H9 (cell line): ENCODE data around the gene ALOX5AP. TPM values are rescaled to one million over a fixed set of nuclear protein-coding genes. Genes with fewer than 3 reads are reported as not detected.

Source experiments
- DNase-seq: peaks from one replicate; pipeline ENCODE4 v3.0.0-alpha.2; 2017
- H2AFZ ChIP-seq: one replicate; pipeline ENCODE4 v1.6.1; 2013; ENCODE audit warnings: mild to moderate bottlenecking, low read length, control low read depth, moderate library complexity
- H2AK5ac ChIP-seq: 2 replicates; pipeline ENCODE4 v1.6.1; 2013; ENCODE audit warnings: low read length, control low read depth, mixed read lengths; ENCODE audit not compliant: insufficient read length
- H2BK120ac ChIP-seq: one replicate; pipeline ENCODE4 v1.6.1; 2013; ENCODE audit warnings: low read depth, mild to moderate bottlenecking, low read length, control low read depth, inconsistent platforms; ENCODE audit not compliant: poor library complexity, severe bottlenecking
- H2BK12ac ChIP-seq: 2 replicates; pipeline ENCODE4 v1.6.1; 2013; ENCODE audit warnings: low read length, control low read depth, mixed read lengths, low read depth; ENCODE audit not compliant: insufficient read length
- H2BK15ac ChIP-seq: 2 replicates; pipeline ENCODE4 v1.6.1; 2013; ENCODE audit warnings: low read depth, low read length, control low read depth
- H2BK20ac ChIP-seq: one replicate; pipeline ENCODE4 v1.6.1; 2013; ENCODE audit warnings: low read depth, mild to moderate bottlenecking, low read length, control low read depth, inconsistent platforms; ENCODE audit not compliant: poor library complexity, severe bottlenecking
- H2BK5ac ChIP-seq: 2 replicates; pipeline ENCODE4 v1.6.1; 2013; ENCODE audit warnings: low read length, control low read depth, mixed read lengths; ENCODE audit not compliant: insufficient read length
- H3K14ac ChIP-seq: 2 replicates; pipeline ENCODE4 v1.6.1; 2013; ENCODE audit warnings: low read length, control low read depth; ENCODE audit not compliant: insufficient read depth
- H3K18ac ChIP-seq: 2 replicates; pipeline ENCODE4 v1.6.1; 2013; ENCODE audit warnings: low read depth, mild to moderate bottlenecking, mixed read lengths, low read length, control low read depth; ENCODE audit not compliant: insufficient read length
- H3K23ac ChIP-seq: 2 replicates; pipeline ENCODE4 v1.6.1; 2013; ENCODE audit warnings: low read length, control low read depth, mixed read lengths, low read depth; ENCODE audit not compliant: insufficient read length
- H3K23me2 ChIP-seq: 2 replicates; pipeline ENCODE4 v1.6.1; 2013; ENCODE audit warnings: low read depth, mild to moderate bottlenecking, mixed read lengths, low read length, control low read depth; ENCODE audit not compliant: insufficient read length, poor library complexity, severe bottlenecking
- H3K27ac ChIP-seq: 2 replicates; pipeline ENCODE4 v1.5.1; 2013; ENCODE audit warnings: low read length, control low read depth, mixed read lengths, low read depth; ENCODE audit not compliant: insufficient read length
- H3K27me3 ChIP-seq: 2 replicates; pipeline ENCODE4 v1.6.1; 2013; ENCODE audit warnings: low read length, control low read depth, inconsistent platforms; ENCODE audit not compliant: insufficient read depth
- H3K4ac ChIP-seq: 2 replicates; pipeline ENCODE4 v1.6.1; 2013; ENCODE audit warnings: low read depth, mild to moderate bottlenecking, control low read depth, inconsistent platforms, low read length, moderate library complexity
- H3K4me1 ChIP-seq: 2 replicates; pipeline ENCODE4 v1.6.1; 2013; ENCODE audit warnings: low read length, control low read depth, inconsistent platforms; ENCODE audit not compliant: insufficient read depth
- H3K4me2 ChIP-seq: 2 replicates; pipeline ENCODE4 v1.6.1; 2013; ENCODE audit warnings: low read length, control low read depth, mixed read lengths; ENCODE audit not compliant: insufficient read length, insufficient read depth
- H3K56ac ChIP-seq: 2 replicates; pipeline ENCODE4 v1.6.1; 2013; ENCODE audit warnings: low read depth, mild to moderate bottlenecking, mixed read lengths, low read length, control low read depth; ENCODE audit not compliant: insufficient read length
- H3K79me1 ChIP-seq: 2 replicates; pipeline ENCODE4 v1.6.1; 2013; ENCODE audit warnings: low read depth, mild to moderate bottlenecking, moderate library complexity, low read length, control low read depth, inconsistent platforms; ENCODE audit not compliant: insufficient read depth, poor library complexity, severe bottlenecking
- H3K79me2 ChIP-seq: 2 replicates; pipeline ENCODE4 v1.6.1; 2013; ENCODE audit warnings: low read length, control low read depth, inconsistent platforms; ENCODE audit not compliant: insufficient read depth
- H3K9ac ChIP-seq: 2 replicates; pipeline ENCODE4 v1.6.1; 2013; ENCODE audit warnings: low read length, control low read depth, mixed read lengths; ENCODE audit not compliant: insufficient read length; ENCODE audit errors: extremely low read depth
- H3K9me3 ChIP-seq: one replicate; pipeline ENCODE4 v1.6.1; 2013; ENCODE audit warnings: low read depth, low read length, inconsistent platforms; ENCODE audit not compliant: control insufficient read depth
- H3T11ph ChIP-seq: one replicate; pipeline ENCODE4 v1.6.1; 2013; ENCODE audit warnings: mild to moderate bottlenecking, low read length, control low read depth, inconsistent platforms
- H4K20me1 ChIP-seq: one replicate; pipeline ENCODE4 v1.6.1; 2013; ENCODE audit not compliant: control insufficient read depth, insufficient read length, insufficient read depth
- H4K5ac ChIP-seq: 2 replicates; pipeline ENCODE4 v1.6.1; 2013; ENCODE audit warnings: low read depth, mild to moderate bottlenecking, mixed read lengths, low read length, control low read depth; ENCODE audit not compliant: insufficient read length
- H4K8ac ChIP-seq: replicated peaks from 2 replicates; pipeline ENCODE4 v1.6.1; 2013; ENCODE audit warnings: low read length, control low read depth, mixed read lengths, low read depth; ENCODE audit not compliant: insufficient read length
- H4K91ac ChIP-seq: 2 replicates; pipeline ENCODE4 v1.6.1; 2013; ENCODE audit warnings: low read depth, mild to moderate bottlenecking, moderate library complexity, mixed read lengths, low read length, control low read depth; ENCODE audit not compliant: insufficient read length
- H3K27ac Mint-ChIP-seq, 3 experiments: 2 replicates in 2 of 3; 3 replicates in 1 of 3; pipeline ENCODE4 v1.8.0; 2020 to 2021; ENCODE audit warnings: mixed read lengths in 3 of 3, mild to moderate bottlenecking in 1 of 3, moderate library complexity in 1 of 3
- H3K27me3 Mint-ChIP-seq: 2 replicates; pipeline ENCODE4 v1.8.0; 2021; ENCODE audit warnings: low read depth, mild to moderate bottlenecking, moderate library complexity, mixed read lengths
- H3K36me3 Mint-ChIP-seq, 3 experiments: 2 replicates in 2 of 3; 3 replicates in 1 of 3; pipeline ENCODE4 v1.8.0; 2020 to 2021; ENCODE audit warnings: low read depth in 3 of 3, mixed read lengths in 3 of 3; ENCODE audit not compliant: insufficient read depth in 1 of 3
- H3K4me1 Mint-ChIP-seq, 2 experiments: 2 replicates each; pipeline ENCODE4 v1.8.0; 2020; ENCODE audit warnings: mixed read lengths in 2 of 2
- H3K4me3 Mint-ChIP-seq, 2 experiments: 2 replicates in 1 of 2; 3 replicates in 1 of 2; pipeline ENCODE4 v1.8.0; 2020 to 2021; ENCODE audit warnings: mild to moderate bottlenecking in 2 of 2, mixed read lengths in 2 of 2, moderate library complexity in 1 of 2
- H3K9me3 Mint-ChIP-seq, 2 experiments: 2 replicates in 1 of 2; 3 replicates in 1 of 2; pipeline ENCODE4 v1.8.0; 2020; ENCODE audit warnings: mild to moderate bottlenecking in 2 of 2, mixed read lengths in 2 of 2, moderate library complexity in 1 of 2
- WGBS: extraction: QIAGEN DNeasy Blood & Tissue Kit; methylation state at CpG from one replicate; pipeline ENCODE4 v1.1.7; 2013; ENCODE audit warnings: missing lambda C conversion rate, low lambda C conversion rate, mixed read lengths; ENCODE audit not compliant: insufficient read length; ENCODE audit errors: extremely low coverage; 5-methylcytosine and 5-hydroxymethylcytosine counted together
- total RNA-seq: library from RNA; stranded (reverse); gene quantifications from 2 replicates; pipeline ENCODE4 v1.2.1, GENCODE V29; 2021
- TF ChIP-seq, protein P1 (sequence below): fragments of 200-600 bp; sonication (generic); conservative IDR thresholded peaks from 3 replicates; pipeline ENCODE4 v1.8.0; 2021; ENCODE audit warnings: antibody characterized with exemption, mild to moderate bottlenecking

ALOX5AP gene
- total RNA-seq, 1 experiment from 2014 or later, result not detected

GRCh38 chr13:30720172-30720869 is 15.0 kb upstream of the ALOX5AP start:
- Histone ChIP-seq H3K27ac (no peak overlapping the region), H2BK20ac (no peak overlapping the region), H4K5ac (no peak overlapping the region), H3T11ph (no peak overlapping the region), H3K4me2 (no peak overlapping the region), H3K14ac (no peak overlapping the region), H3K79me2 (no peaks in the 10 kb centered on the region), H4K20me1 (no peaks in the 10 kb centered on the region), H2AK5ac (no peak overlapping the region), H3K18ac (no peak overlapping the region), H3K27me3 (no peaks in the 10 kb centered on the region), H3K9me3 (no peaks in the 10 kb centered on the region), H2BK12ac (no peak overlapping the region), H4K8ac (no peak overlapping the region), H2BK5ac (no peak overlapping the region), H3K23ac (no peak overlapping the region), H3K23me2 (no peaks in the 10 kb centered on the region), H2AFZ (no peak overlapping the region), H2BK15ac (no peak overlapping the region), H3K56ac (no peak overlapping the region), H3K4me1 (no peaks in the 10 kb centered on the region), H3K79me1 (no peaks in the 10 kb centered on the region), H2BK120ac (no peak overlapping the region), H4K91ac (no peak overlapping the region), H3K4ac (no peak overlapping the region), H3K9ac (no peak overlapping the region)
- TF ChIP-seq, protein P1, sequence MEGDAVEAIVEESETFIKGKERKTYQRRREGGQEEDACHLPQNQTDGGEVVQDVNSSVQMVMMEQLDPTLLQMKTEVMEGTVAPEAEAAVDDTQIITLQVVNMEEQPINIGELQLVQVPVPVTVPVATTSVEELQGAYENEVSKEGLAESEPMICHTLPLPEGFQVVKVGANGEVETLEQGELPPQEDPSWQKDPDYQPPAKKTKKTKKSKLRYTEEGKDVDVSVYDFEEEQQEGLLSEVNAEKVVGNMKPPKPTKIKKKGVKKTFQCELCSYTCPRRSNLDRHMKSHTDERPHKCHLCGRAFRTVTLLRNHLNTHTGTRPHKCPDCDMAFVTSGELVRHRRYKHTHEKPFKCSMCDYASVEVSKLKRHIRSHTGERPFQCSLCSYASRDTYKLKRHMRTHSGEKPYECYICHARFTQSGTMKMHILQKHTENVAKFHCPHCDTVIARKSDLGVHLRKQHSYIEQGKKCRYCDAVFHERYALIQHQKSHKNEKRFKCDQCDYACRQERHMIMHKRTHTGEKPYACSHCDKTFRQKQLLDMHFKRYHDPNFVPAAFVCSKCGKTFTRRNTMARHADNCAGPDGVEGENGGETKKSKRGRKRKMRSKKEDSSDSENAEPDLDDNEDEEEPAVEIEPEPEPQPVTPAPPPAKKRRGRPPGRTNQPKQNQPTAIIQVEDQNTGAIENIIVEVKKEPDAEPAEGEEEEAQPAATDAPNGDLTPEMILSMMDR, result no peak
- Mint-ChIP-seq H3K27ac (no peak overlapping the region), H3K9me3 (no peaks in the 10 kb centered on the region), H3K4me1 (no peaks in the 10 kb centered on the region), H3K4me3 (no peak overlapping the region), H3K36me3 (no peaks in the 10 kb centered on the region), H3K27me3 (no peaks in the 10 kb centered on the region)
- no CpG with 5 or more reads among the region's 3 CpGs for WGBS
- DNase-seq, result no peak
